DOHH2 (cell line): Measurements from ENCODE around the gene KNL1.
A peak's percentile ranks its signal among the peaks of the same experiment; 100 is the strongest.

Source experiments
- H3F3A ChIP-seq: fragments of 200-600 bp; sonication (generic), shearing (Covaris generic); 2 replicates; pipeline ENCODE4 v1.6.0; 2016; ENCODE audit warnings: antibody characterized with exemption, mild to moderate bottlenecking; ENCODE audit not compliant: control insufficient read depth, insufficient read depth
- H3K27ac ChIP-seq: fragments of 200-600 bp; sonication (generic); 2 replicates; pipeline ENCODE4 v1.5.1; 2014; ENCODE audit warnings: low read depth, mild to moderate bottlenecking, low read length, moderate library complexity
- H3K27me3 ChIP-seq: fragments of 200-600 bp; sonication (generic); 2 replicates; pipeline ENCODE4 v1.6.1; 2014; ENCODE audit warnings: mild to moderate bottlenecking, low read length, mixed read lengths; ENCODE audit not compliant: control insufficient read depth
- H3K36me3 ChIP-seq: fragments of 200-600 bp; sonication (generic); 2 replicates; pipeline ENCODE4 v1.6.1; 2014; ENCODE audit warnings: mild to moderate bottlenecking, low read length, moderate library complexity, mixed read lengths; ENCODE audit not compliant: control insufficient read depth
- H3K4me1 ChIP-seq: fragments of 200-600 bp; sonication (generic); 2 replicates; pipeline ENCODE4 v1.6.1; 2014; ENCODE audit warnings: mild to moderate bottlenecking, low read length, mixed read lengths; ENCODE audit not compliant: control insufficient read depth
- H3K4me2 ChIP-seq: fragments of 200-600 bp; sonication (generic); 2 replicates; pipeline ENCODE4 v1.6.0; 2014; ENCODE audit warnings: mild to moderate bottlenecking, low read length, moderate library complexity
- H3K4me3 ChIP-seq: fragments of 200-600 bp; sonication (generic); 2 replicates; pipeline ENCODE4 v1.5.1; 2014; ENCODE audit warnings: mild to moderate bottlenecking, low read length, mixed read lengths
- H3K79me2 ChIP-seq: fragments of 200-600 bp; sonication (generic); 2 replicates; pipeline ENCODE4 v1.6.1; 2014; ENCODE audit warnings: mild to moderate bottlenecking, low read length, mixed read lengths; ENCODE audit not compliant: control insufficient read depth
- H3K9me2 ChIP-seq: fragments of 200-600 bp; sonication (generic); replicated peaks from 2 replicates; pipeline ENCODE4 v1.6.1; 2014; ENCODE audit warnings: mild to moderate bottlenecking, low read length, mixed read lengths; ENCODE audit not compliant: control insufficient read depth
- H3K9me3 ChIP-seq: fragments of 200-600 bp; sonication (generic); 2 replicates; pipeline ENCODE4 v1.6.1; 2014; ENCODE audit warnings: antibody characterized with exemption, low read length, mixed read lengths; ENCODE audit not compliant: control insufficient read depth, insufficient read depth
- H4K20me1 ChIP-seq: fragments of 200-600 bp; sonication (generic); 2 replicates; pipeline ENCODE4 v1.6.0; 2014; ENCODE audit warnings: low read depth, mild to moderate bottlenecking, antibody characterized with exemption, low read length, moderate library complexity; ENCODE audit not compliant: control insufficient read depth, insufficient read depth
- CTCF ChIP-seq: fragments of 200-600 bp; sonication (generic); IDR thresholded peaks from one replicate; pipeline ENCODE4 v1.5.1; 2014; ENCODE audit warnings: antibody characterized with exemption, mild to moderate bottlenecking, low read depth, low read length; ENCODE audit not compliant: poor library complexity, severe bottlenecking
- EZH2phosphoT487 ChIP-seq: fragments of 200-600 bp; sonication (generic); IDR thresholded peaks from 2 replicates; pipeline ENCODE4 v1.6.1; 2017; ENCODE audit warnings: borderline replicate concordance, mild to moderate bottlenecking, antibody characterized with exemption, low read length, moderate library complexity, mixed read lengths

KNL1 gene

DNA sequence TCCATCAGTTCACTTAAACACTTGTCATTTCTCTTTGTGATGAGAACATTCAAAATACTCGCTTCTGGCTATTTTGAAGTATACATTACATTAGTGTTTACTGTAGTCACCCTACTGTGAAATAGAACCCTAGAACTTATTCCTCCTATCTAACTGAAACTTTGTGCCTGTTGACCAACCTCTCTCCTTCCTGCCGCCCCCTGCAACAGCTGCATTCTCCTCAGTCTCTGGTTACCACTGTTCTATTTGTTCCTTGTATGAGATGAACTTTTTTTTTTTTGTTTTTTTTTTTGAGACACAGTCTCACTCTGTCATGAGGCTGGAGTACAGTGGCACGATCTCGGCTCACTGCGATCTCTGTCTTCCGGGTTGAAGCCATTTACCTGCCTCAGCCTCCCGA, 103.9 kb downstream of the KNL1 start:
- H3K4me1 ChIP-seq = peaks cover 22% of the 10 kb centered on the region

GRCh38 chr15:40702077-40702476, 108.0 kb downstream of the KNL1 start:
- TF ChIP-seq EZH2phosphoT487 = no peak
- peak; percentile 37 for TF ChIP-seq CTCF
- Histone ChIP-seq H4K20me1 (no peaks in the 10 kb centered on the region), H3K9me3 (no peaks in the 10 kb centered on the region), H3K4me1 (peaks cover 5% of the 10 kb centered on the region; the same call in 1 of the 2 replicates), H3F3A (no peaks in the 10 kb centered on the region; the same call in 1 of the 2 replicates), H3K36me3 (peaks cover 93% of the 10 kb centered on the region), H3K27me3 (no peaks in the 10 kb centered on the region), H3K4me3 (no peak overlapping the region), H3K27ac (no peak overlapping the region), H3K9me2 (no peaks in the 10 kb centered on the region), H3K4me2 (no peak overlapping the region), H3K79me2 (peaks cover 47% of the 10 kb centered on the region)

More for the DNA sequence above, 103.9 kb downstream of the KNL1 start:
- Histone ChIP-seq H3K9me3 (no peaks in the 10 kb centered on the region), H3K36me3 (peaks cover 75% of the 10 kb centered on the region), H3K9me2 (no peaks in the 10 kb centered on the region), H4K20me1 (peaks cover 7% of the 10 kb centered on the region; the same call in 1 of the 2 replicates), H3K4me2 (no peak overlapping the region), H3K4me3 (no peak overlapping the region), H3F3A (peaks cover 2% of the 10 kb centered on the region), H3K27me3 (no peaks in the 10 kb centered on the region), H3K79me2 (peaks cover 71% of the 10 kb centered on the region), H3K27ac (no peak overlapping the region)
- TF ChIP-seq EZH2phosphoT487 = no peak
- no peak for TF ChIP-seq CTCF

DNA sequence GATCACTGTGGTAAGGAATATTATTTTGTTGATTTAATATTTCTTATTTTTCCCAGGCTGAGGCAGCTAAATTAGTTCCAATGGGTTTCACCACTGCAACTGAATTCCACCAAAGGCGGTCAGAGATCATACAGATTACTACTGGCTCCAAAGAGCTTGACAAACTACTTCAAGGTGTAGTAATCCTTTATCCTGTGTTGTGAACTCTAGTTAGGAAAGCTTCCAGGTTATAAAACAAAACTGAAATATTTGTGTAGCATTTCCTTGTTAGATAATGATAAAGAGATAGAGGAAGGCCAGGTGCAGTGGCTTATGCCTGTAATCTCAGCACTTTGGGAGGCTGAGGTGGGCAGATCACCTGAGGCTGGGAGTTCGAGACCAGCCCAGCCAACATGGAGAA, 112.1 kb downstream of the KNL1 start:
- Histone ChIP-seq H3K27ac (no peak overlapping the region), H3K9me3 (no peaks in the 10 kb centered on the region), H4K20me1 (no peaks in the 10 kb centered on the region), H3K4me2 (no peak overlapping the region), H3K36me3 (peaks cover 84% of the 10 kb centered on the region), H3K9me2 (no peaks in the 10 kb centered on the region), H3K27me3 (no peaks in the 10 kb centered on the region), H3K79me2 (peaks cover 10% of the 10 kb centered on the region), H3K4me3 (no peak overlapping the region), H3K4me1 (no peaks in the 10 kb centered on the region), H3F3A (no peaks in the 10 kb centered on the region)
- TF ChIP-seq EZH2phosphoT487 (no peak), CTCF (no peak)
